Right renal cortex interstitium (tissue), 3 donors: ENCODE measurements around the gene ATOX1. TPM values are rescaled to one million over a fixed set of nuclear protein-coding genes. Genes with fewer than 3 reads are reported as not detected.
"Not testable (repeated sequence)": the region's sequence is repeated elsewhere in the genome, so short reads cannot be mapped to it uniquely, and the experiment has no call there.

Source experiments
- DNase-seq, 3 donors: peaks; one replicate each; pipeline ENCODE4 v3.0.0-alpha.2; 2013; ENCODE audit warnings: low read depth in 3 of 3, low spot score in 2 of 3
- polyA plus RNA-seq, 3 donors: library from polyadenylated mRNA; unstranded; fragments of 120-200 nt; gene quantifications; one replicate each; pipeline ENCODE4 v1.2.1, GENCODE V29; 2013; ENCODE audit not compliant: insufficient read length in 3 of 3

The ATOX1 gene
- polyA plus RNA-seq, 3 donors = 110 to 116 (median 112) TPM

DNA sequence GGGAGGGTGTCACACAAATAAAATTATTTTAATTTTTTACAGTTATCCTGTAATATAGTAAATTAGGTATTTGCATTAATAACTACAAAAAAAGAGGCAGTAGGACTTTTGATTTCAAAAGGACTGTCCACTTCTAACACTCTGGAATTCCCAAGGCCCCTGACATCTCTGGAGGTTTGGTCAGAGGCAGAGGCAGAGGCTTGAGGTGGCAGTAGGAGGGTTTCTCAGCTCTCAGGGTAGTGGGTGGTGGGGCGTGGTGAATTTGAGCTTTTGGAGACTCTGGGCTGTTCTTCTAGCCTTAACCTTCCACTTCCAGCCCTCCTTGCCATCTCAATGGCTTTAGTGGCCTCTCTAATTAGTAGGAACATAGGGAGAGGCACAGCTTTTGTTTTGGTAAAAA, 22.8 kb downstream of the ATOX1 start:
- DNase-seq = no peak

DNA sequence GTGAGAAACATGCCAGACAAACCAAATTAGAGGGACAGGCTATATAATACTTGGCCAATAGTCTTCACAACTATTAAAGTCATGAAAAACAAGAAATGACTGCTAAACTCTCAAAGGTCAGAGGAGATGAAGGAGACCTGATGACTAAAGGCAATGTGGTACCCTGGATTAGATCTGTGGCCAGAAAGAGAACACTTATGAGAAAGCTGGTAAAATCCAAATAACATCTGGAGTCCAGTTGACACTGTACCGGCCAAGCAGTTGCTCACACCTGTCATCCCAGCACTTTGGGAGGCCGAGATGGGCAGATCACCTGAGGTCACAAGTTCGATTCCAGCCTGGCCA, 24.4 kb downstream of the ATOX1 start:
- DNase-seq = no peak

DNA sequence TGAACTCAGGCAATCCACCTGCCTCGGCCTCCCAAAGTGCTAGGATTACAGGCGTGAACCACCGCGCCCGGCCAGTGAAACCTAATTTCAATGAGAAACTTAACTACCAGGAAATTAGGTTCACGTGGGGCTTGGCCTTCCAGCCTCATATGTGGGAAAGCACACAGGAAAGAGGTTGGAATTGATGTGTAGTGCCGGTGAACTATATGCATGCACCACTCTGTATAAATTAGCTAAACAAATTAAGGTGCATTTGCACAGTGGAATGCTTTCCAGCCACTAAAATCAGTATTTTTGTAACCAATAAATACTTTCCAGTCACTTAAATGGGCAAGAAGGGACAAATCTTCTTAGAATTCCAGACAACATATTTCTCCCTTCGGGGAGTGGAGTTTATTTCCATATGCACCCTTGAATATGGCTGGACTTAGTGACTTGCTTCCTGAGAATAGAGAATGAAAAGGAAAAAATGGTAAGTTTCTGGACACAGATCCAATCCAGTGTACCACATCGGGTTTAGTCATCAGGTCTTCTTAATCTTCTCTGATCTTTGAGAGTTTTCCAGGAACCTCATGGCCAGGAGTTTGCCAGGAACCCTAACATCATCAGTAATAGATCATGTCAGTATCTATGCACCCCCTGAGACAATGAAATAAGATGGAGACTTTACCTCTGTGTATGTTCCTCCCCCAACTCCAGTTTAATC, 24.9 kb downstream of the ATOX1 start:
- no peak for DNase-seq

- DNase-seq = no peak
These were observed 28.1 kb downstream of the ATOX1 start for GRCh38 chr5:151730381-151730780.

GRCh38 chr5:151729597-151729996, 28.8 kb downstream of the ATOX1 start:
- DNase-seq = not testable (repeated sequence)

GRCh38 chr5:151724360-151724759, 34.1 kb downstream of the ATOX1 start:
- DNase-seq = no peak

DNA sequence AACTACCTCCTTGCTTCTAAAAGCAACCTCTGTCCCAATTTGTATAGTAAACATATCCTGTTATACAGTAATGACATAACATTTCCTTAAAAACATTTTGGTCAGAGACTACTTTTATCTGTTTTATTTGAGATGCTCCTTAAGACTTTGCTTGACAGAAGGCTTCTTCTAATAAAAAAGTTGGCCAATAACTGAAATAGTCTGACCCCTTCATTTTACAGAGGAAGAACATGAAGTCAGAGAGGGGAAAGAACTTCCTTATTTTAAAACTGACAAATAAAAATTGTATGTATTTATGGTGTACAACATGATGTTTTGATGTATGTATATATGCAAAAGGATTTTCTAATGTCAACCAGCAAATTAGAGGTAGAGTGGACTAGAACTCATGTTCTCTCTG, 35.9 kb downstream of the ATOX1 start:
- DNase-seq = no peak

DNA sequence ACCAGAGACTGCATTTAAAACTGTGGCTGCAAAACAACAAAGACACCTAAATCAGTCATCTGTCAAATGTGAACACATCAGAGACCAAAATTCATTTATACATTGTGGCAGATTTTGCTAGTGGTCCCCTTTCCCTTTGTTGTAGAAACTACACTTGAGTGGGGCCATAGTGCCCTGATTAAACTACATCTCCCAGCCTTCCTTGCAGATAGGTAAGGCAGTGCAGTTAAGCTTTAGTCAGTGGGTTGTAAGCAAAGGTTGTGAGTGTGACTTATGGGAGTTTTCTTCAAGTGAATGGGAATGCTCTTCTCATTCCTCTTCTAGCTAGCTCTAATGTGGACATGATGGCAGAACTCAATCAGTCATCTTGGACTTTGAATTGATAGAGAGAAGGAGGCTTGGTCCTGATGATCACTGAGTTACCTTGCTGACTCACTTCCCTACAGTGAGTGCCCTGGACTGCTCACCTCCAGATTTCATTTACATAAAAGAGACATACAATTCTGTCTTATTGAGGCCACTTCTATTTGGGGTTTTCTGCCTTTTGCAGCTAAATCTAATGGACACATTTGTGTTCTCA, 36.5 kb downstream of the ATOX1 start:
- DNase-seq = no peak

DNA sequence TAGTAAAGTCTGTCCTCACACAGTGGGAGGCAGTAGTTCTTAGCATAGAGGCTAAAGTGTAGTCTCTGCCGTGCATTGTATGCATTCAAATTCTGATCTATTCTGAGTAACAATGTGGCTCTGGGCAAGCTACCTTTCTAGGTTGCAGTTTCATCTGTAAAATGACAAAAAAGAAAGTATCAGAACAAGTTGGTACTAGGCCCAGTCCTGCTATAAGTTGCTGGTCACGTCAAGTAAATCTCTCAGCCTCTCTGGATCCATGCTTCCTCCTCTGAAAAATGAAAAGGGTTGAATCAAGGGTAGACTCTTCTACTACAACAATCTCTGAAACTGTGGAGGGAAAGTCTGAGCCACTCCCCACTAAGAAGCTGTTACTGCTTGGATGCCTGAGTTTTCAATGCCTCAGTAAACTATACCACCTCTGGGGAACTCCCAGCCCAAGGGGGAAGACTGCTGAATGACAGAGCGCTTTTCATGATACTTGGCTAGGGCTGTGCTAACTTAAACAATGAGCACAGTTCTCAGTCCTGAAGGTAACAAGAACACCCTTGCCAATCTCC, 37.3 kb downstream of the ATOX1 start:
- DNase-seq = no peak

DNA sequence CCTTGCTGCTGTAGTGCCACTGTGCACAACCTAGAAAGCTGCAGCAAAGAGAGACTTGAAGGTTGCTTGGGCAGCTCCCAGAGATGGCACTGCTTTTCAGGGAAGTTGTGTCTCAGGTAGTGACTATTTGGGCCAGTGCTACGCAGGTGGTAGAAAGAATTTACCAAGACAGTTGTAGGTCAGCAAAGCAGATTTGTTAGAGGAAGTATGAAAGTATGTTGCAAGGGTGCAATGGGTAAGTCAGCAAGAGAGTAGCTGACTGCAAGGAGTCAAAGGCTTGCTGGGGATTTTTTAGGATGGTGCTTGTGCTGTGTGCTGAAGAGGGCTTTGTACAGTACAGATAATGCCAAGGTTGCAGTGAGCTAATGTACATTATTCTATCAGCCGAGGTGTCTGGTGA, 38.2 kb downstream of the ATOX1 start:
- no peak for DNase-seq

GRCh38 chr5:151719228-151720000, 39.0 kb downstream of the ATOX1 start:
- DNase-seq = no peak

- DNase-seq = no peak
These were observed 39.8 kb downstream of the ATOX1 start for GRCh38 chr5:151718646-151719045.

- DNase-seq = no peak
These were observed 40.3 kb downstream of the ATOX1 start for GRCh38 chr5:151718153-151718552.

DNA sequence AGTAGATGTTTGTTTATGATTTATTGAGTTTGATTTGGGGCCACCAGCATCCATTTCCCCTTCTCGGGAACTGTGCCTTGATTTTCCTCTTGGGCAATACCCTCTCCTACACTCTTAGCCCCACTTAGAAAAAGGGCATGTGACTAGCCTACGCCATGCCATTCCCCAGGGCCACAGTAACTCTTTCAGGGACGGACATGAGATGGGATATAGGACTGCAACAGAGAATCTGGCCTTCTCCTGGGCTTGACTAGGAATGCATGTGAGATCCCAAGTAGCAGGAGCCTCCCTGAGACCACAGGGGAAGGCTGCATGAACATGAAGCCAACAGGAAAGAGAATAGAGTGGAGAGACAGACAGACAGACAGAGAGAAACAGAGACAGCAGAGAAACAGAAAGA, 41.0 kb downstream of the ATOX1 start:
- DNase-seq = no peak

GRCh38 chr5:151709109-151709735, 49.2 kb downstream of the ATOX1 start:
- DNase-seq = no peak

DNA sequence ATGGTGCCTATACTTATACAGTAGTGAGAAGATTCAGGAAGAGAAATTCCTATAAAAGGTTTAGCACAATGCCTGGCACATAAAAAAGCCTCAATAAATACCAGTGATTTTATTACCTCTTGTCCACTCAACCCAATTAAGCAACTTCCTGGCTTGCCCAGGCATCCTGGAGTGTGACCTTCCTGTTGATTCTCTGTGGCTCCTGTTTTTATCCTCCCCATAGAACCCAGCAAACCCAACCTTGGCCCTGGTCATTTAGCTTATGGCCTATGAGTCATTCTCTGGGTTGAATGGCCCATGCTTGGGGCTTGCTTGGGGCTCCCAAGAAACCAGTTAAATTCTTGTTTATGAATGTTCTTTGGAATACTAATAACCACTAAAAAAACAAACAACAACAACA, 50.3 kb downstream of the ATOX1 start:
- DNase-seq = no peak

DNA sequence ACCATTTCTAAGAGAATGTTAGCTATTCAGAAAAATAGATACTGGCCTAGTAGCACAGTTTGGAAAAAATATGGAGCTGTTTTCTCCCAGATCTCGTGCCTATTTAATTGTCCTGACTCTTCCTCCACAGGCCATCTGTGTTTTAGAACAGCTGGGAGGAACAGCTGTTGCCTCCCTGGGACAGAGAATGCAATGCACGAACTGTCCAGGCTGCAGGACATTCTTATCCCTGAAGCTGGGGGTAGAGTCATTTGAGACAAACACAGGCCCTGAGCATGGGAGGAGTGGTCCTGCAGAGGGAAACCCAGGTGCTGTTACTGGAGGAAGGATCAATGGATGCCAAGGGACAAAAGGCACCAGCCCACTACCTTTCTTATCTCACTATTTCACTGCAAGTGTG, 50.9 kb downstream of the ATOX1 start:
- DNase-seq = no peak

- no peak for DNase-seq
These were observed 51.5 kb downstream of the ATOX1 start for GRCh38 chr5:151706906-151707305.

- no peak for DNase-seq
These were observed 54.7 kb downstream of the ATOX1 start for GRCh38 chr5:151703780-151704179.

DNA sequence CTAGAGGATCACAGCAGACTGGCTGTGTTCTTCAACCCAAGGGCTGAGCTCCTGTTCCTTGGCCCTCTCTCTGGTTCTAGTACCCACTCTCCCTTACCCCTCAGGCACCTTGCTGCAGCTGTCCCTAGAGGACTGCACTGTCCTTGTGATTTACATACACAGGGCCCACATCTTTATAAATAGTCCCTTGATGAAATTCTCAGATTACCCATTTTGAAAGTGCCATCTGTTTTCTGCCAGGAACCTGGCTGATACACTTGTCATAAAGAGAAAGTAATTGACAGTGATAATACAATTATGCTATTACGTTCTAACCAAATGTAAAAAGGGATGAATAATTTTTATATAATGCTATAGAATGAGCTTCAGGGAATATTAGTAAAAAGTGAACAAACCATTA, 55.2 kb downstream of the ATOX1 start:
- no peak for DNase-seq

GRCh38 chr5:151700820-151701219, 57.6 kb downstream of the ATOX1 start:
- no peak for DNase-seq
